Glutamatergic neuron (in vitro differentiated cells): Measurements from ENCODE around the gene C2CD5. TPM values are rescaled to one million over a fixed set of nuclear protein-coding genes. Genes with fewer than 3 reads are reported as not detected.
"Not testable (repeated sequence)": the region's sequence is repeated elsewhere in the genome, so short reads cannot be mapped to it uniquely, and the experiment has no call there.

Experiments used
- DNase-seq: peaks from one replicate; pipeline ENCODE4 v3.0.0; 2022
- H3K27ac Mint-ChIP-seq: one replicate; pipeline ENCODE4 v1.8.0; 2020; ENCODE audit warnings: mild to moderate bottlenecking, mixed read lengths, inconsistent platforms; ENCODE audit not compliant: unreplicated experiment
- H3K27me3 Mint-ChIP-seq: one replicate; pipeline ENCODE4 v1.8.0; 2020; ENCODE audit warnings: mild to moderate bottlenecking, moderate library complexity, mixed read lengths, inconsistent platforms; ENCODE audit not compliant: unreplicated experiment
- H3K36me3 Mint-ChIP-seq: one replicate; pipeline ENCODE4 v1.8.0; 2020; ENCODE audit warnings: mild to moderate bottlenecking, mixed read lengths, inconsistent platforms; ENCODE audit not compliant: unreplicated experiment
- H3K4me1 Mint-ChIP-seq: one replicate; pipeline ENCODE4 v1.8.0; 2020; ENCODE audit warnings: mild to moderate bottlenecking, low read depth, mixed read lengths, inconsistent platforms; ENCODE audit not compliant: unreplicated experiment
- H3K4me3 Mint-ChIP-seq: one replicate; pipeline ENCODE4 v1.8.0; 2020; ENCODE audit warnings: mild to moderate bottlenecking, mixed read lengths, inconsistent platforms; ENCODE audit not compliant: unreplicated experiment
- H3K9me3 Mint-ChIP-seq: one replicate; pipeline ENCODE4 v1.8.0; 2020; ENCODE audit warnings: mild to moderate bottlenecking, moderate library complexity, mixed read lengths, inconsistent platforms; ENCODE audit not compliant: unreplicated experiment
- total RNA-seq: library from RNA; stranded (reverse); fragmentation: NEBNext Ultra II Directional; extraction: Animal tissue kit (Norgen Biotek cat#: 25700); gene quantifications from one replicate; pipeline ENCODE4 v1.2.1, GENCODE V29; 2021; ENCODE audit not compliant: unreplicated experiment
- TF ChIP-seq, protein P1 (sequence below): fragments of 200-600 bp; sonication (generic); IDR thresholded peaks from one replicate; pipeline ENCODE4 v1.5.0; 2021; ENCODE audit not compliant: partially characterized antibody, unreplicated experiment

The C2CD5 gene
- total RNA-seq, 1 donor from 2014 or later = 104 TPM

DNA sequence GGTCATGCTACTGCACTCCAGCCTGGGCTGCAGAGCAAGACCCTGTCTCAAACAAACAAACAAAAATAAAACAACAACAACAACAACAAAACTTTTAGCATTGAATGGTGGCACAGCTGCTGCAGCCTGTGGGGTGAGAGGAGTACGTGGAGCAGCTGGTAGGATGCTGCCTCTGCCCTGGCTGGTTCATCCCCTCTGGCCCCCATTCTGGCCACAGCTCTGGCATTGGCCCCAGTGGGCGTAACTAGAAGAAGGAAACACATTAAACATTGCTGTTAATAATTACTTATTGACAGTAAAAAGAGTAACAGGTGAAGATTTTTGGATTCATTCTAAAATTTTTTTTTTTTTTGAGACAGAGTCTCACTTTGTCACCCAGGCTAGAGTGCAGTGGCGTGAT is 28.8 kb upstream of the C2CD5 start:
- Mint-ChIP-seq H3K36me3 (no peaks in the 10 kb centered on the region), H3K4me3 (no peak overlapping the region), H3K4me1 (no peaks in the 10 kb centered on the region), H3K9me3 (no peaks in the 10 kb centered on the region), H3K27me3 (no peaks in the 10 kb centered on the region), H3K27ac (no peak overlapping the region)
- TF ChIP-seq, protein P1, sequence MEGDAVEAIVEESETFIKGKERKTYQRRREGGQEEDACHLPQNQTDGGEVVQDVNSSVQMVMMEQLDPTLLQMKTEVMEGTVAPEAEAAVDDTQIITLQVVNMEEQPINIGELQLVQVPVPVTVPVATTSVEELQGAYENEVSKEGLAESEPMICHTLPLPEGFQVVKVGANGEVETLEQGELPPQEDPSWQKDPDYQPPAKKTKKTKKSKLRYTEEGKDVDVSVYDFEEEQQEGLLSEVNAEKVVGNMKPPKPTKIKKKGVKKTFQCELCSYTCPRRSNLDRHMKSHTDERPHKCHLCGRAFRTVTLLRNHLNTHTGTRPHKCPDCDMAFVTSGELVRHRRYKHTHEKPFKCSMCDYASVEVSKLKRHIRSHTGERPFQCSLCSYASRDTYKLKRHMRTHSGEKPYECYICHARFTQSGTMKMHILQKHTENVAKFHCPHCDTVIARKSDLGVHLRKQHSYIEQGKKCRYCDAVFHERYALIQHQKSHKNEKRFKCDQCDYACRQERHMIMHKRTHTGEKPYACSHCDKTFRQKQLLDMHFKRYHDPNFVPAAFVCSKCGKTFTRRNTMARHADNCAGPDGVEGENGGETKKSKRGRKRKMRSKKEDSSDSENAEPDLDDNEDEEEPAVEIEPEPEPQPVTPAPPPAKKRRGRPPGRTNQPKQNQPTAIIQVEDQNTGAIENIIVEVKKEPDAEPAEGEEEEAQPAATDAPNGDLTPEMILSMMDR = no peak
- DNase-seq = no peak

DNA sequence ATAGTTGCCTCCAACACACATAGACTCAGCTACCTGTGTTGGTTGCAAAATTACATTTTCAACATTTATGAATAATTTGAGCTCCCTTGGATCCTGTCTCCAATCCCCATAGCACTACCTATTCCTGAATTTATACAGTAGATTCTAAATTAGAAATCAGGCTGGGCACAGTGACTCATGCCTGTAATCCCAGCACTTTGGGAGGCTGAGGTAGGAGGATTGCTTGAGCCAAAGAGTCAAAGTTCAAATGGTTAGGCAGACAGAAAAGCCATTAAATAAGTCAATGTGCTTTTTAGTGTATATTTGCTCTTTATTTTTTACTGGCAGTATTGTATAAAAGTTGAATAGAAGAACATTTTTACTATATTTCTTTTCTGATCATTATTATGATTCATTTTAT is 24.9 kb upstream of the C2CD5 start:
- Mint-ChIP-seq H3K4me3 (no peak overlapping the region), H3K27ac (no peak overlapping the region), H3K36me3 (no peaks in the 10 kb centered on the region), H3K27me3 (no peaks in the 10 kb centered on the region), H3K9me3 (no peaks in the 10 kb centered on the region), H3K4me1 (no peaks in the 10 kb centered on the region)
- DNase-seq = no peak
- TF ChIP-seq, protein P1 = no peak

DNA sequence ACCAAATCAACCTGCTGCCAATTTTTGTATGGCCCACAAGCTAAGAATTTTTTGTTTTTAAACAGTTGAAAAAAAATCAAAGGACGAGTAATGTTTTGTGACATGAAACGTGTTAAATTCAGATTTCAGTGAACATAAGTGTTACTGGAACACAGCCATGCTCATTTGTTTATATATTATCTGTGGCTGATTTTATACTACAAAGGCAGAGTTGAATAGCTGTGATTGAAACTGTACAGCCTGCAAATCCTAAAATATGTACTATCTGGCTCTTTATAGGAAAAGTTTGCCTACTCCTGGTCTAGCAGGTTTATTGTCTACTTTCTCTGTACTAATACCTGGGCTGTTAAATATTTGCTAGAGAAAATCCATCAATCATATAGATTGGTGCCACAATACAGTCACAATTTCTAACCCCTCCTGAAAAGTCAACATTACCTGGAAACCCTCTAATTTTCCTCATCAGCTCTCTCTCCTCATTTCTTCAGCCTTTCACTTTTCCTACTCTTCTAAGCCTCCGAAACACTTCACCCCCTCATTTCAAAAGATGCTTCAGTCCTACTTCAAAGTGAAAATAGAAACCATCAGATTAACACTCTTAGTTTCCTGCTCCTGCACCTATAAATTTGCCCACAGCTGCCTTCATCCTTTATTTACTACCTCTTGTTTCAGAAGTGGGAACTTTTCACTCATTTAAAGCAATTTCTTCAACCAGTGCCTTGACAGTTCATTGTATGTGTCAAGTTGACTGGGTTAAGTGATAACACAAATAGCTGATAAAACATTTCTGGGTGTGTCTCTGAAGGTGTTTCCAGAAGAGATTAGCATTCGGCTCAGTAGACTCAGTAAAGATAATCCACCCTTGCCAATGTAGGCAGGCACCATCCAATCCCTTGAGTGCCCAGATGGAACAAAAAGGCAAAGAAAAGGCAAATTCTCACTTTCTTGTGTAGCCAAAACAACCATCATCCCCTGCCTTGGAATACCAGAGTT is 18.0 kb upstream of the C2CD5 start:
- Mint-ChIP-seq H3K36me3 (no peaks in the 10 kb centered on the region), H3K4me3 (no peak overlapping the region), H3K4me1 (no peaks in the 10 kb centered on the region), H3K9me3 (no peaks in the 10 kb centered on the region), H3K27me3 (peaks cover 1% of the 10 kb centered on the region), H3K27ac (no peak overlapping the region)
- DNase-seq = no peak
- TF ChIP-seq, protein P1 = no peak

DNA sequence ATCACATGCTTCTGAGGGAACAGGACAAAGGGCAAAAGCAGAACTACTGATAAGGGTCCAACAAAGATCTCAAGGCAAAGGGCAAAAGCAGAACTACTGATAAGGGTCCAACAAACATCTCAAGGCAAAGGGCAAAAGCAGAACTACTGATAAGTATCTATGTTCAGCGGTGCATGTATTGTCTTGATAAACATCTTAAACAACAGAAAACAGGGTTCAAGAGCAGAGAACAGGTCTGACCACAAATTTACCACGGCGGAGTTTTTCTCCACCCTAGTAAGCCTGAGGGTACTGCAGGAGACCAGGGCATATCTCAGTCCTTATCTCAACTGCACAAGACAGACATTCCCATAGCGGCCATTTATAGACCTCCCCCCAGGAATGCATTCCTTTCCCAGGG is 10.4 kb upstream of the C2CD5 start:
- H3K9me3 Mint-ChIP-seq, DNase-seq: not testable (repeated sequence)

DNA sequence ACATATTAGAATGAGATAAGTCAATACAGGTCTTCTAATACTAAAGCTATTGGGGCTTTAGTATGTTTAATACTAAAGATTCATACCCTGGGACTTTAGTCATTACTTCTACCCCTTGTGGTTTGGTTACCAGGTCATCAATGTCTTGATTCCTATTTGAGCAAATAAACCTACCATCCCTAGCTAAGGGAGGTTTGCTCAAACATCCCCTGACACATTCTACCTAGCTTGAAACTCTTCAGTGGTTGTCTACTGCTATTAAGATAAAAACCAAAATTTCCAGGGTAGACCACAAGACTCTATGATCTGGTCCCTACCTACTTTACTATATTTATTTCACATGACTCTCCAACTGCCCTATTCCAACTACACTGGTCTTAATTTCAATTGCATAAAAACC is 7.3 kb upstream of the C2CD5 start:
- Mint-ChIP-seq H3K4me3 (no peak overlapping the region), H3K27me3 (no peaks in the 10 kb centered on the region), H3K27ac (no peak overlapping the region), H3K36me3 (peaks cover 11% of the 10 kb centered on the region), H3K9me3 (peaks cover 1% of the 10 kb centered on the region), H3K4me1 (no peaks in the 10 kb centered on the region)
- DNase-seq = no peak
- TF ChIP-seq, protein P1 = no peak

More for the DNA sequence above, 10.4 kb upstream of the C2CD5 start:
- not testable (repeated sequence) for H3K4me3 Mint-ChIP-seq, H3K27ac Mint-ChIP-seq, H3K27me3 Mint-ChIP-seq, H3K4me1 Mint-ChIP-seq
- peaks cover 11% of the 10 kb centered on the region for H3K36me3 Mint-ChIP-seq
